AG04449 (cell line): ENCODE data around the gene CD151.
A peak's percentile ranks its signal among the peaks of the same experiment; 100 is the strongest.

Source experiments
- CTCF ChIA-PET: fragments of 350-600 bp; formaldehyde crosslinking; extraction: SDS; loops from one replicate; lab custom pipeline; 2021; ENCODE audit warnings: antibody characterized with exemption; lab: Yijun Ruan, JAX
- POLR2A ChIA-PET: fragments of 400-600, 350-600 bp; formaldehyde crosslinking; extraction: SDS; loops from one replicate; lab custom pipeline; 2020; ENCODE audit warnings: antibody characterized with exemption, inconsistent platforms; lab: Yijun Ruan, JAX
- DNase-seq: peaks from one replicate; pipeline ENCODE4 v3.0.0-alpha.2; 2010; ENCODE audit warnings: low read depth, low spot score
- H3K4me3 ChIP-seq: 2 replicates; pipeline ENCODE4 v1.5.1; 2011; ENCODE audit warnings: low read depth, mild to moderate bottlenecking, control low read depth, low read length
- TF ChIP-seq, protein P1 (sequence below): IDR thresholded peaks from one replicate; pipeline ENCODE4 v1.5.1; 2011; ENCODE audit warnings: mild to moderate bottlenecking, moderate library complexity, low read length, control low read depth, inconsistent platforms; ENCODE audit not compliant: insufficient read depth; ENCODE audit errors: missing control alignments

Gene CD151

DNA sequence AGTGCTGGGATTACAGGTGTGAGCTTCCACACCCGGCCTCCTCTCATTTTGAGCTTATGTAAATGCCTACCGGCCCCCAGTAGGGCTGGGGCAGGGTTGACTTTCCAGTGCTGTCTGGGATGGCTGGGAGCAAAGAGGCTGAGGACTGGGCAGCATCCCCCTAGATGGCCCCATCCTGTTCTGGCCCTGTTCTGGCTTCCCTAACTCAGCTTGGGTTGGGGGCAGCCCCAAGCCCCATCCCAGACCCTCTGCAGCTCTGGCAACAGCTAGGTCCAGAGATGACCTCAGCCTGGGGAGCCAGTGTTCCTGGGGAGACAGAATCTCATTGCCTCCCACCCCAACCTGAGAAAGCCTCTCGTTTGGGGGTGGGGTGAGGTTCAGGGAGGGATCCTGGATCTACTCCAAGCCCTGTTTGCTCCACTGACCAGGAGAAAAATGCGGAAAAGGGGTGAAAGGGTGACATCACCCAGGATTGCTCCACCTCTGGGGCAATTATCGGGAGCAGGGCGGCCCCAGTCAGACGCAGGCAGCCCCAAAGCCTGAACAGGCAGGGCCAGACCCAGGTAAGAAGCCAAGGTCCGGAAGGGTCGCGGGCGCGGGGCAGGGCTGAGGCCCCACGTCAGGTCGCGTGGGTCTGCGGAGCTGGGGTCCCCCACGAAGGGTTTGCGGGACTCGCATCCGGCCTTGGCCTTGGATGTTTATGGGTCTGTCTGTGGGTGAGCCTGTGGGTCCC, 14.2 kb upstream of the CD151 start, which contains the start of gene PNPLA2:
TSS of gene PNPLA2 (plus strand) at position 519 of the 733 bp plus-strand sequence. CDS start 805 bp downstream, outside the sequence.
- no peak for DNase-seq
- CTCF ChIA-PET, result interaction anchor here (0.7 to 1.4 kb wide), 5 partner anchors 15 to 80 kb away, joined by 3 to 5 read pairs (median 4); no protein-coding TSS in a partner anchor
- POLR2A ChIA-PET, result interaction anchor here (0.7 to 4.6 kb wide), 15 partner anchors 7 to 123 kb away, joined by 3 to 96 read pairs (median 6); partner anchors contain the start of genes CD151, PIDD1, RPLP2 and TMEM80
- peak within 1 kb of the TSS; percentile 72 for H3K4me3 ChIP-seq
- TF ChIP-seq, protein P1, sequence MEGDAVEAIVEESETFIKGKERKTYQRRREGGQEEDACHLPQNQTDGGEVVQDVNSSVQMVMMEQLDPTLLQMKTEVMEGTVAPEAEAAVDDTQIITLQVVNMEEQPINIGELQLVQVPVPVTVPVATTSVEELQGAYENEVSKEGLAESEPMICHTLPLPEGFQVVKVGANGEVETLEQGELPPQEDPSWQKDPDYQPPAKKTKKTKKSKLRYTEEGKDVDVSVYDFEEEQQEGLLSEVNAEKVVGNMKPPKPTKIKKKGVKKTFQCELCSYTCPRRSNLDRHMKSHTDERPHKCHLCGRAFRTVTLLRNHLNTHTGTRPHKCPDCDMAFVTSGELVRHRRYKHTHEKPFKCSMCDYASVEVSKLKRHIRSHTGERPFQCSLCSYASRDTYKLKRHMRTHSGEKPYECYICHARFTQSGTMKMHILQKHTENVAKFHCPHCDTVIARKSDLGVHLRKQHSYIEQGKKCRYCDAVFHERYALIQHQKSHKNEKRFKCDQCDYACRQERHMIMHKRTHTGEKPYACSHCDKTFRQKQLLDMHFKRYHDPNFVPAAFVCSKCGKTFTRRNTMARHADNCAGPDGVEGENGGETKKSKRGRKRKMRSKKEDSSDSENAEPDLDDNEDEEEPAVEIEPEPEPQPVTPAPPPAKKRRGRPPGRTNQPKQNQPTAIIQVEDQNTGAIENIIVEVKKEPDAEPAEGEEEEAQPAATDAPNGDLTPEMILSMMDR, result no peak

- peak overlapping the region; percentile 72 for H3K4me3 ChIP-seq
- ChIA-PET CTCF (interaction anchor here (0.7 to 1.4 kb wide), 5 partner anchors 14 to 79 kb away, joined by 3 to 5 read pairs (median 4); no protein-coding TSS in a partner anchor), POLR2A (interaction anchor here (0.7 to 4.6 kb wide), 15 partner anchors 8 to 123 kb away, joined by 3 to 96 read pairs (median 6); partner anchors contain the start of genes CD151, PIDD1, RPLP2 and TMEM80)
- DNase-seq, result no peak
- TF ChIP-seq, protein P1, result peak; percentile 25
These were observed 13.4 kb upstream of the CD151 start for GRCh38 chr11:819129-819931.

DNA sequence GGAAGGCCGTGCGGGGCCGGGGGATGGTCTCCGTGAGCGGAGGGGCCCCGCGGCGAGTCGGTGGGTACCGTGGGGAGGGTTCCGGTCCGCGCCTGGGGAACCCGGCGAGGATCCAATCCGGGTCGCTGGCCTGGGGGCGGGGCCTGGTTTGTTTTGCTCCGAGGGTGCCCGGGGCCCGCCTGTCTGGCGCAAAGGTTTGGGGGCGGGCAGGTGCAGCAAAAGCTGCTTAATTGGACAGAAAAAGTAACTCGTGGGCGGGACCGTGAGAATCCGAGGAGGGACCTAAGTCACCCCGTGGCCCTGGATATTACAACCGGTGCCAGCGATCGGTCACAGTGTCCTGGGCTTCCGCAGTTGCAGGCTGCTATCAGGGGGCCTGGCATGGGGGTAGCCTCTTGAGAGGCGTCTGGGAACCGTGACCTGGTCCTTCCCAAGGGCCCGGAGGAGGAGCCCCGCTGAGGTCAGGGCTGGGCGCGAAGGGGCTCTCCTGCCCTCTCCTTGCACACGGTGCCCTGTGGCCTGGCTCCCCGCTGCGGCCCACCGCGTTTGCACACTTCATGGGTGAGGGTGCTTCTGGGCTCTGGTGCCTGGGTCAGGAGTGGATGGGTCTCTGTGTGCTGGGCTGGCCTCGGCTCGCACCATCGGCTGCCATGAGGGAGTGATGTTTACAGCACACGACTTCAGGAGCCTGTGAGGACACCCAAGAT, 12.7 kb upstream of the CD151 start:
- TF ChIP-seq, protein P1, result no peak
- ChIA-PET POLR2A (interaction anchor here (0.6 to 4.6 kb wide), 10 partner anchors 7 to 124 kb away, joined by 3 to 96 read pairs (median 5); partner anchors contain the start of genes CD151, RPLP2, TMEM80 and TSPAN4), CTCF (interaction anchor here (1.2 to 1.7 kb wide), 2 partner anchors 12 to 14 kb away, joined by 3 to 6 read pairs; no protein-coding TSS in a partner anchor)
- H3K4me3 ChIP-seq, result peak overlapping the region; percentile 72
- no peak for DNase-seq

DNA sequence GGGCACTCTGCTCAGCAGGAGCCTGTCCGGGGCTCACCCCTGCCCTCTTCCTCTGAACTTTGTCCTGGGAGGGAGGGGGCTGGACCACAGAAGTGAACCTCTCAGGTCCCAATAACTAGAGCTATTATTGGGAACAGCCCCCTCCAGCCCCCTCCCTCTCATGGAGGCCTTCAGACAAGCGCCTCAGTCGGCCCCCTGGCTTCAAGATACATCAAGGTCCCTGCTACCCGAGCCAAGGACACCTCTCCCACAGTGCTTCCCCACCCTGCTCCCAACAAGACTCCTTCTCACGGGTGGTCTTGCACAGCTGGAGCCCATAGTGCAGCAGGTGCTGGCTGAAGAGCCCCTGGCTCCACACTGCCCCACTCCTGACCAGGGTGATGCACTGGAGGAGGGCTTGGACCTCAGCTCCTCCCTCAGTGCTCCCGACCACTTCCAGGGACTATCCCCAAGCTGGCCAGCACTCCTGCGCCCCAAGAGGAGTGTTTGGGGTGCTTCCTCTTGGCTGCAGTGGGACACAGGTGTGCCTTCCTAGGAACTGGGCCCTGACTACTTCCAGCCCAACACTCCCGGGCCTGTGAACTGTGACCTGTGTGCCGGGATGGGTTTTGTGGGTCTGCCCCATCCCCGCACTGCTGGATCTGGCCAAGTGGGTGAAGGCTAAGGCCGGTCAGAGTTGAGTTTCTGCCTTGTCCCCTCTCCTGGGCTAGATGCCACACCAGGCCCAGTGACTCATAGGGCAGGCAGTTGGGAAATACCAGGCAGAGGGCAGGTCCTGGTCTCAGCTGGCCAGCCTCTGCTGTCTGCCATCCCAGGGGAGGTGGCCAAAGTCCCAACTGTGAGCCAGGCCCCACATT, 11.9 kb upstream of the CD151 start:
- H3K4me3 ChIP-seq, result peak overlapping the region; percentile 72
- POLR2A ChIA-PET, result interaction anchor here (0.6 to 4.6 kb wide), 6 partner anchors 11 to 47 kb away, joined by 3 to 96 read pairs (median 8); partner anchors contain the start of genes CD151 and RPLP2
- CTCF ChIA-PET, result interaction anchor here (1.2 to 1.7 kb wide), 2 partner anchors 11 to 13 kb away, joined by 3 to 6 read pairs; no protein-coding TSS in a partner anchor
- no peak for DNase-seq
- TF ChIP-seq, protein P1, result no peak
